ENCODE results near the gene THSD4. TPM values are rescaled to one million over a fixed set of nuclear protein-coding genes. Genes with fewer than 3 reads are reported as not detected.
"Not testable (repeated sequence)": the region's sequence is repeated elsewhere in the genome, so short reads cannot be mapped to it uniquely, and the experiment has no call there.

THSD4 gene
- total RNA-seq, 4 donors from 2014 or later, result 16.6 to 25.3 (median 24.1) TPM

- no peak for DNase-seq (ENCODE audit: low spot score in 2 of 2)
- Histone ChIP-seq H3K9me3 (no peaks in the 10 kb centered on the region), H3K4me1 (no peaks in the 10 kb centered on the region), H3K36me3 (no peaks in the 10 kb centered on the region), H3K4me3 (no peak overlapping the region), H3K27ac (no peak overlapping the region), H3K27me3 (no peaks in the 10 kb centered on the region)
- TF ChIP-seq CTCF (IDR thresholded peaks at IDR 0.05) (no peak), EP300 (IDR thresholded peaks at IDR 0.05) (no peak), POLR2A (IDR thresholded peaks at IDR 0.05) (no peak), POLR2AphosphoS5 (IDR thresholded peaks at IDR 0.05) (no peak)
- 64% methylated on average over 3 of the region's 3 CpGs for WGBS
Measured at GRCh38 chr15:71262599-71262998, 147.3 kb downstream of the THSD4 start.

- H3K4me3 ChIP-seq; H3K27me3 ChIP-seq; H3K36me3 ChIP-seq; H3K4me1 ChIP-seq; DNase-seq (ENCODE audit: low spot score in 2 of 2); H3K27ac ChIP-seq; H3K9me3 ChIP-seq: not testable (repeated sequence)
- WGBS, result no CpG with 5 or more reads among the region's 11 CpGs
Measured at GRCh38 chr15:71265606-71266005, 150.3 kb downstream of the THSD4 start.

GRCh38 chr15:71271327-71271726 is 156.1 kb downstream of the THSD4 start:
- Histone ChIP-seq H3K27me3 (no peaks in the 10 kb centered on the region), H3K27ac (no peak overlapping the region), H3K4me1 (no peaks in the 10 kb centered on the region), H3K9me3 (no peaks in the 10 kb centered on the region), H3K4me3 (no peak overlapping the region), H3K36me3 (no peaks in the 10 kb centered on the region)
- no peak for DNase-seq (ENCODE audit: low spot score in 2 of 2)
- TF ChIP-seq POLR2A (IDR thresholded peaks at IDR 0.05) (no peak), CTCF (IDR thresholded peaks at IDR 0.05) (no peak), POLR2AphosphoS5 (IDR thresholded peaks at IDR 0.05) (no peak), EP300 (IDR thresholded peaks at IDR 0.05) (no peak)

GRCh38 chr15:71272932-71273331 is 157.7 kb downstream of the THSD4 start:
- no peak for DNase-seq (ENCODE audit: low spot score in 2 of 2)
- TF ChIP-seq POLR2A (IDR thresholded peaks at IDR 0.05) (no peak), EP300 (IDR thresholded peaks at IDR 0.05) (no peak), POLR2AphosphoS5 (IDR thresholded peaks at IDR 0.05) (no peak), CTCF (IDR thresholded peaks at IDR 0.05) (no peak)

GRCh38 chr15:71273731-71274447 is 158.6 kb downstream of the THSD4 start:
- H3K27ac ChIP-seq, result no peak overlapping the region
- H3K4me3 ChIP-seq, result no peak overlapping the region
- H3K36me3 ChIP-seq, result no peaks in the 10 kb centered on the region
- no peaks in the 10 kb centered on the region for H3K27me3 ChIP-seq
- 82% methylated on average over 3 of the region's 3 CpGs for WGBS
- H3K9me3 ChIP-seq, result no peaks in the 10 kb centered on the region
- TF ChIP-seq CTCF (IDR thresholded peaks at IDR 0.05), result no peak
- TF ChIP-seq POLR2A (IDR thresholded peaks at IDR 0.05), result no peak
- no peak for TF ChIP-seq EP300 (IDR thresholded peaks at IDR 0.05)
- TF ChIP-seq POLR2AphosphoS5 (IDR thresholded peaks at IDR 0.05), result no peak
- H3K4me1 ChIP-seq, result peaks cover 9% of the 10 kb centered on the region
- no peak for DNase-seq (ENCODE audit: low spot score in 2 of 2)

More at GRCh38 chr15:71272932-71273331, 157.7 kb downstream of the THSD4 start:
- WGBS, result 59% methylated on average over 6 of the region's 6 CpGs
- Histone ChIP-seq H3K9me3 (no peaks in the 10 kb centered on the region), H3K27ac (no peak overlapping the region), H3K27me3 (no peaks in the 10 kb centered on the region), H3K4me3 (no peak overlapping the region), H3K36me3 (no peaks in the 10 kb centered on the region), H3K4me1 (no peaks in the 10 kb centered on the region)

GRCh38 chr15:71274448-71274798 is 159.2 kb downstream of the THSD4 start:
- H3K4me3 ChIP-seq, result no peak overlapping the region
- DNase-seq (ENCODE audit: low spot score in 2 of 2), result no peak
- WGBS, result 89% methylated on average over 1 of the region's 1 CpG
- H3K27me3 ChIP-seq, result no peaks in the 10 kb centered on the region
- no peak overlapping the region for H3K27ac ChIP-seq
- TF ChIP-seq POLR2A (IDR thresholded peaks at IDR 0.05) (no peak), CTCF (IDR thresholded peaks at IDR 0.05) (no peak), EP300 (IDR thresholded peaks at IDR 0.05) (no peak), POLR2AphosphoS5 (IDR thresholded peaks at IDR 0.05) (no peak)
- H3K9me3 ChIP-seq, result no peaks in the 10 kb centered on the region
- peaks cover 14% of the 10 kb centered on the region for H3K4me1 ChIP-seq
- no peaks in the 10 kb centered on the region for H3K36me3 ChIP-seq

Measured in suprapubic skin (tissue), 4 donors.